Measurements from ENCODE around the gene DYNC1I2. TPM values are rescaled to one million over a fixed set of nuclear protein-coding genes. Genes with fewer than 3 reads are reported as not detected.
A peak's percentile ranks its signal among the peaks of the same experiment; 100 is the strongest.

DYNC1I2 gene
- total RNA-seq, 1 experiment from 2014 or later, result 124 TPM

DNA sequence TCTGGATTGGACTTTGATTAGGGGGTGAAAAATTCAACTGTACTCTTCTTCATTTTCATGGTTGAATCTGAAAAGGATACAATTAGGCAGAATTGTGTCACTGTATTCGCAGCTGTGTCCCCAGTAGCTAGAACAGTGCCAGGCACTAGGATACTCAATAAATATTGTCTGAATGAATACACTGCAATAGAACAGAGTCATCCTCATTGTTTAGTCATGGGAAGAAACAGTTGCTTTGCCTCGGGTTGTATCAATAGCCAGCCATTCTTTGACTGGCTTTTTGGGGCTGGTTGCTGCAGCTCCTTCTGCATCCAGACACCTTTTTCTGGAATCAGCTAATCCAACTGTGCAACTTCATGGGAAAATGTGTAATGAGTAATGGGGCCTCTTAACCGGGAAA is 18.1 kb upstream of the DYNC1I2 start:
- Histone ChIP-seq H3K36me3 (ENCODE audit: insufficient read depth, low read length, poor library complexity, severe bottlenecking) (no peaks in the 10 kb centered on the region), H3K27me3 (replicated peaks; ENCODE audit: insufficient read depth, low read depth, low read length, poor library complexity) (no peaks in the 10 kb centered on the region), H3K4me3 (ENCODE audit: low read depth, low read length, poor library complexity, severe bottlenecking) (no peak overlapping the region), H3K4me1 (ENCODE audit: insufficient read depth, low read length, poor library complexity, severe bottlenecking) (peaks cover 53% of the 10 kb centered on the region), H3K27ac (ENCODE audit: low read depth, low read length, poor library complexity, severe bottlenecking) (peak overlapping the region; percentile 86), H3K9me3 (ENCODE audit: low read depth, low read length, poor library complexity, severe bottlenecking) (no peaks in the 10 kb centered on the region)
- TF ChIP-seq EZH2 (IDR thresholded peaks at IDR 0.05; ENCODE audit: borderline replicate concordance, low read depth, low read length, poor library complexity, severe bottlenecking), result no peak
- no peak for TF ChIP-seq CTCF (conservative IDR thresholded peaks at IDR 0.05; ENCODE audit: low read depth, low read length)
- no TSS peak for BruUV-seq (replicated peaks)
- CTCF ChIA-PET, result no interaction called here
- intact Hi-C loops (cut with micrococcal nuclease; ENCODE audit: unreplicated experiment), result no loop called here
- DNase-seq (ENCODE audit: low spot score), result no peak
- POLR2A ChIA-PET (ENCODE audit: low non-redundant PET), result interaction anchor here (0.7 kb wide), 1 partner anchor 416 kb away, joined by 3 read pairs; the partner anchor contains the start of gene DLX1

DNA sequence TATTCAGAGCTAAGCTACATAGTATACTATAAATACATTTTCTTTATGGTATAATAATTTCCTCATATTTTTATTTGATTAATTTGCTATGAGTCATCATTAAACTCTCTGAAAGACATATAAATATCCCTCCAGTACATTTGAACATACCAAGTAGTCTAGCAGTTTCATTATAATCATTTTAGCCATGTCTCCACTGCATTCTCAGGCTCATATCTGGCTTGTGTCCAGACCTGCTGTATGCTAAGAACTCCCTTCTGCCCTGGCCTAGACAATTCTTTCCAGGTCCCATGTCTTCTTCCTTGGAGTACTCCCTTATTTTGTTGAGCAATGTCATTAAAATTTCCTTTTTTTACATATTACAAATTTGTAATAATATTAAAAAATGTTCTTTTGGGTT is 16.6 kb upstream of the DYNC1I2 start:
- ChIA-PET CTCF (no interaction called here), POLR2A (ENCODE audit: low non-redundant PET) (no interaction called here)
- no peaks in the 10 kb centered on the region for H3K27me3 ChIP-seq (replicated peaks; ENCODE audit: insufficient read depth, low read depth, low read length, poor library complexity)
- TF ChIP-seq EZH2 (IDR thresholded peaks at IDR 0.05; ENCODE audit: borderline replicate concordance, low read depth, low read length, poor library complexity, severe bottlenecking) (no peak), CTCF (conservative IDR thresholded peaks at IDR 0.05; ENCODE audit: low read depth, low read length) (no peak)
- no peaks in the 10 kb centered on the region for H3K9me3 ChIP-seq (ENCODE audit: low read depth, low read length, poor library complexity, severe bottlenecking)
- BruUV-seq (replicated peaks), result no TSS peak
- H3K4me1 ChIP-seq (ENCODE audit: insufficient read depth, low read length, poor library complexity, severe bottlenecking), result peaks cover 58% of the 10 kb centered on the region
- no peaks in the 10 kb centered on the region for H3K36me3 ChIP-seq (ENCODE audit: insufficient read depth, low read length, poor library complexity, severe bottlenecking)
- H3K4me3 ChIP-seq (ENCODE audit: low read depth, low read length, poor library complexity, severe bottlenecking), result no peak overlapping the region
- peak; percentile 44 for DNase-seq (ENCODE audit: low spot score)
- intact Hi-C loops (cut with micrococcal nuclease; ENCODE audit: unreplicated experiment), result no loop called here
- H3K27ac ChIP-seq (ENCODE audit: low read depth, low read length, poor library complexity, severe bottlenecking), result peak overlapping the region; percentile 86

GRCh38 chr2:171671867-171672266 is 15.4 kb upstream of the DYNC1I2 start:
- no peak overlapping the region for H3K4me3 ChIP-seq (ENCODE audit: low read depth, low read length, poor library complexity, severe bottlenecking)
- no peaks in the 10 kb centered on the region for H3K9me3 ChIP-seq (ENCODE audit: low read depth, low read length, poor library complexity, severe bottlenecking)
- TF ChIP-seq CTCF (conservative IDR thresholded peaks at IDR 0.05; ENCODE audit: low read depth, low read length), result no peak
- TF ChIP-seq EZH2 (IDR thresholded peaks at IDR 0.05; ENCODE audit: borderline replicate concordance, low read depth, low read length, poor library complexity, severe bottlenecking), result no peak
- no peaks in the 10 kb centered on the region for H3K36me3 ChIP-seq (ENCODE audit: insufficient read depth, low read length, poor library complexity, severe bottlenecking)
- H3K27me3 ChIP-seq (replicated peaks; ENCODE audit: insufficient read depth, low read depth, low read length, poor library complexity), result no peaks in the 10 kb centered on the region
- peak overlapping the region; percentile 86 for H3K27ac ChIP-seq (ENCODE audit: low read depth, low read length, poor library complexity, severe bottlenecking)
- DNase-seq (ENCODE audit: low spot score), result peak; percentile 79
- POLR2A ChIA-PET (ENCODE audit: low non-redundant PET), result no interaction called here
- H3K4me1 ChIP-seq (ENCODE audit: insufficient read depth, low read length, poor library complexity, severe bottlenecking), result peaks cover 58% of the 10 kb centered on the region
- CTCF ChIA-PET, result no interaction called here
- BruUV-seq (replicated peaks), result no TSS peak
- intact Hi-C loops (cut with micrococcal nuclease; ENCODE audit: unreplicated experiment), result no loop called here

All from A673 (cell line).